Stimulated activated CD8-positive, alpha-beta memory T cell treated with anti-CD3 and anti-CD28 coated beads, Interleukin-4, amount 100 ng/mL, for 24 hours (primary cell): ENCODE measurements around the gene CCDC12.

Source experiments
- DNase-seq: peaks from one replicate; pipeline ENCODE4 v3.0.0-alpha.2; 2020; ENCODE audit warnings: low read depth

The CCDC12 gene

DNA sequence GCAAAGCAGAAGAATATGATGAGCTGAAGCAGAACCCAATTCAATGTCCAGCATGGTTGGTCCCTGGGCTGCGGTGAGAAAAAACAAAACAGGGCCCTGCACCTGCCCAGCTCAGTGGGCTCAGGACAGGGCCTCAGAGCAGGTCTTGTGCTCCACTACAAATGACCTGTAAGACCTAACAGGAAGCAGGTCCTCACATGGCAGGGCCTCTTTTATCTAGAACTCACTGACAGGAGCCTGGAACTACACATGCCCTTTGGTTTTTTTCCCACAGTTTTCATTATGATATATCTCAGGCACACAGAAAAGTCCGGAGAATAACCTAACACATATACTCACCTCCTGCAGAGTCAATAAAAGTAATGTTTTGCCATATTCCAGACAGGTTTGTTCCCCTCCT is 38.4 kb downstream of the CCDC12 start:
- no peak for DNase-seq

DNA sequence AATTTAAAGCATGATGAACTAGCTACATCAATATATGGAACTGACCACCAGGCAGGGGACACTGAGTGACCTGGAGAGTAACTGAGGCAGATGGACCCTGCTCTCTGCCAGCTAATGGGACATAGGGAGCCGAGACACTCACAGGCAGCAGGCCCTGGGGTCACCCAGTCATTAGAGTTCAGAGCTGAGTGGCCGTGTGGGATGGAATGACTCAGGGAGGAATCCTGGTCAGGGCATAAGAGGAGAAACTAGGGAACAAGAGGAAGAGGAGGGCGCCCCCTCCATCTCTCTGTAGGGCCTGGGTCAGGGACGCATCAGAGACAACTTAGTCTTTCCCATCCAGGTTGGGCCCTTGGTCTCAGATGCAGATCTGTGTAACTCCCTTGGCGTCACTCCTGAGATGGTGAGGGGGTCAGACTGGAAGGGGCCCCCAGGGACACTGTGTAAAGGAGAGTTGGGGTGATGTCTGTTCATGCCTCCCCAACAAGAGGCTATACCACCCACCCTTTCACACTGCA is 39.8 kb downstream of the CCDC12 start:
- no peak for DNase-seq

DNA sequence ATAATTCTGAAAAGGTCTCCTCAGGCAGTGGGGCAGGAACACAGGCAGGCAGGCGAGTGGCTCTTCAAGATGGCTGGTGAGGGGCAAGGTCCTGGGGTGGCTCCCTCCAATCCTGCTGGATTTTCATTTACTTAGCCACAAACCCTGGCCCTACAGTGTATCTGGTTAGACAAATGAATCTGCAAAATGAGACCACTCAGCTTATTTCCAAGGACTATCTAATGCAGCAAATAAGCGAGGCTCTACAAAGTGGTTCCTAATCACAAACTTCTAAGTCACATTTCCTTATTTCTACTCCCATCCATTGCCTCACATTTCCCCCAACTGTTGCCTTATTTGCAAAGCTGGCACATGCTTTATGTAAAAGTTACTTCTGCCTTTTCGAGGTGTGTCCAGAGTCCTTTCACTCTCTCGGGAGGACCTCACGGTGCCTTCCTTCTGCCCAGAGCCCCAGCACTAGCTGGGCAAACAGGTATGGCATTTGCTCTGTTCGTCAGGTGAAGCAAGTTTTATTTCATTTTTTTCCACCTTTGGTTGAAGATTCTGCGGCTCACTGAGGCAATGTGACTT is 40.5 kb downstream of the CCDC12 start:
- DNase-seq, result no peak

DNA sequence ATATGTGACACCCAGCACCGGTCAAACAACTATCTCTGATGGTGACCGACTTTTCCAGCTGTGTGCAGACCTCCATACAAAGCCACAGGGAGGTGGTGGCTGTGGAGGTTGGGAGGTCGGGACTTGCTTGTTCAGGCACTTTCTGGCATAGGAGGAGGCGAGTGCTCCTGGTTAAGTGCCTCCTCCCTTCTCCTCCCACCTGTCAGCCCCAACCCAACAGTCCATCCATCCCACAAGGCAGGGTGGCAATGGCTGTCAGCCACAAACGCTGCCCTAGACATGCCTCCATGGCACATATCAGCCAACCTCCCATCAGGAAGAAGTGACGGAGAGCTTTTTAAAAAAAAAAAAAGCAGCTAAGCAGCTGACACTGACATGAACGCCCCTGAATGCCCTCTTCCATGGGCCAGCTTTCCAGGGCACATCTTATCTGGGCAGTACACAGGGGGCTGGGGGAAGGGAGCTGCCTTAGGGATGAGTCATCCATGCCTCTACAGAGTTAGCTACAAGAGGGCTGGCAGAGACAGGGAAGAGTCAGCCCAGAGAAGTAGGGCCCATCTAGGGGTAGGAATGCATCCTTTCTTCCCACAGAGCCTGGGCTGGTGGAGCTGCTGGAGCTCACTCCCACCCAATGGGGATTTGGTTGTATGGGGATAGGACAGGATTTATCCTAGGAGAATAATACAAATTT is 41.2 kb downstream of the CCDC12 start:
- no peak for DNase-seq

DNA sequence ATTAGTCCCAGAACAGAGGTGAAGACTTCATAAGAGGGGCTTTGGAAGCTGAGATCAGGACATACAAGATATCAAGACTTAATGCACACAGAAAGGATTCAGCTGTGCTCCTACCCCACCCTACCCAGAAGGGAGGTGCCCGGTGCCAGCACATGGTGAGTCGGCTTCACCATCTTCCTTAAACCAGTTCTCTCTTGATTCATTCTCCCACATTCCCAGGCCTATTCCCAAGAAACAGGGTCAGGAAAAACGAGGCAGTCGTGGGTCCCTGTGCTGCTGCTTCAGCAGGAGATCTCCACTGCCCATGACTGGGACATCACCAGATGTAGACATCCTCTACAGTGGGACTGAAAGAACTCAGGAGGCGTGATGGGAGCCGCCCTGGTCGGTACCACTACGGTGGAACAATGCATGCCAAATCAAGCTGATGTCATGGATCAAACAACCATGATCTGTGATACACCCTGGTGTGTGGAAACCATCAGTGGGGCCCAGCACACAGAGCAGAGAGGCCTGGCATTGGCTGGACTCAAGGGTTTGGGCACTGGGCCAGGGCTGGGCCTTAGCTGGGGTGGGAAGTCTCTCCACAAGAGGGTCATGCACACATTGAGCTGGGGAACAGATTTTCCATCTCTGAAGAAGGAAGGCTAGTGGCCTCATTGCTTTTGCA is 41.9 kb downstream of the CCDC12 start:
- no peak for DNase-seq

DNA sequence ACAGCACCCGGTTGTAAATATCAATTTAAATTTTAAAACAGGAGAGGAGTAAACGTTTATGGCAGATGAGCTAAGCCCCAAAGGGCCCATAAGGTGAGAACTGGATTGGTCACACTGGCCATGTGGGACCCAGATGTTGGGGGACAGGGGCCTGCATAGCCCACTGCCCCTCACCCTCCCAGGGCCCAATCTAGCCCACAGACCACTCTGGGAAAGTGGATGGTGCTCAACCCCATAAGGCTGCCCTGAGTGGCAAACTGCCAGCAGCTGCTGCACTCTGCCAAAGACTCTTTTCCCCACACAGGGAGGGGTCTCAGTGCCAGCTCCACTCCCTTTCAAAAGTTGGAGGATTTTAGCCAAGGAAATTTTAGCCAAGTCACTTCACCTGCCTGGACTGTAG is 42.5 kb downstream of the CCDC12 start:
- no peak for DNase-seq

DNA sequence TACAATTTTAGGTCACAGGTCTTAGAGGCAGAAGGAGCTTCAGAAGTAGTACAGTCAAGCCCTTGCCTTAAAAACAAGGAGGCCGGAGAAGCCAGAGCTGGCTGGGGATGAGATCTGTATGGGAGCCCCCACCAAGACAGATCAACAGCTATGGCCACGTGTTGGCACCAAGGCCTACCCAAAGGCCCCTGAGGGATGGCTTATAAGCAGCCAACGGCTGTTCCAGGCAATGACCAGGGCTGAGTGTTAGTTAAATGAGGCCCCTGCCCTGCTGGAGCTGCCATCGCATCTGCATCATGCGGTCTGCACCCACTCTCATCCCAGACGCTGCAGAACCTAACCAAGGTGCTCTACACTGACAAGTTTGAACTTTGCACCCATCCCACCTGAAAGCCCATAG is 43.3 kb downstream of the CCDC12 start:
- DNase-seq, result no peak

DNA sequence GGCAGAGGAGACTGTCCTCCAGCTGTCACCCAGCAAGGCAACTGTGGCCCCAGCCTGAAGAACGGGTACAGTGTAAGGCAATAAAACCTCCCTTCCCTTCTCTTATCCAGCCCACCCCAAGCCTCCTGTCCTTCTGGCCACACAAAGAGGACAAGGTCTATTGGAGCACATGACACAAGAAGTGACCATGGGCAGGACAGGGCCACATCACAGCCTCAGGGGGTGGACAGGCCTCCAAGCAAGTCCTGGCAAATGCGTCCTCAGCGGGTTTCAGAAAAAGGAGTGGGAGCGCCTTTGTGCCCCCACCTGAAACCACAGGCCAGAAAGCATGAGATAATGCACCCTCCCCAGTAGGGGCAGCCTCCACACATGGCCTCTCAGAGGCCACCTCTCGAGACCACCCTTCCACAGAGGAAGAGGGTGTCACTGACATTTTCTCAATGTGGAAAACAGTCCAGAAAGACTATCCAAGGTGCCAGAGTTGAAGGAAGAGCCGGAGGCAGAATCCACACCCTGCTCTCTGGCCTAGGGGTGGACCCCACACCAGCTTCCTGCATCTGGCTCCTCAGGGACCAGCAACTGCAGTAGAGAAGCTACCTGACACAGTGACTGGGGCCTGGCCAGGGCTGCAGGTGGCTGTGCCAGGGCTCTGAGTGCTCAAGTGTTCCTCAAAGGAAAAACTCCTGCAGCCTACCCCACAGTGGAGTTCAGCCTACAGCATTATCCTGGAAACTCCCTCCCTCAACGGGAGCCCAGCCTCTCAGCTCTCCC is 43.9 kb downstream of the CCDC12 start:
- DNase-seq, result no peak

DNA sequence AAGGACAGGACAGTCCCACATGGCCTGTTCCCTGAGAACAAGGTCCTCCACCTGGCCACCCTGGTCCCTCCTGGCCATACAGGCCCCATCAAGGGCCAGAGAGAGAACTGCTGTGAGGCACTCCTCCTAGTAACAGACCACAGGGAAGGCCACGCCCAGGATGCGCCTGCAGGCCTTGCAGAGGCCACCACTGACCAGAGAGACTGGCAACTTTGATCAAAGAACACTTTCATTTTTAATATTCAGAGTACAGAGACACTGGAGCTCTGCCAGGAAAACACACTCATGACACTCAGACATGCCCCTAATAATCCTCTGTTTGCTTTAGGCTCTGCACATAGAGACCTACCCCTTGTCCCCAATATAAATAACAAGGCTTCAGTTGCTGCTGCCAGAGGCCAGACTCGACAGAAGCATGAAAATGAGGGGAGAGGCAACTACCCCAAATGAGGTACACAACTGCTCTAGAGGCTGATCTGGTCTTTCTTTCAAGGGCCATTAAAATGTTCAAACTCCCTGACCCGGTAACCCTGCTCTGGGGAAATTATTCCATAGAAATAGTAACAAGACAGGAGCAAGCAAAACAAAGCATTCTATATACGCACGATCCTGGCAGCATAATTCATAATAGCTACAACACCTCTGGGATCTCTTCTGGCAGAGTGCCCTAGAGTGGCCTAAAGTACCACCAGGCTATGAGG is 44.8 kb downstream of the CCDC12 start:
- DNase-seq, result no peak

DNA sequence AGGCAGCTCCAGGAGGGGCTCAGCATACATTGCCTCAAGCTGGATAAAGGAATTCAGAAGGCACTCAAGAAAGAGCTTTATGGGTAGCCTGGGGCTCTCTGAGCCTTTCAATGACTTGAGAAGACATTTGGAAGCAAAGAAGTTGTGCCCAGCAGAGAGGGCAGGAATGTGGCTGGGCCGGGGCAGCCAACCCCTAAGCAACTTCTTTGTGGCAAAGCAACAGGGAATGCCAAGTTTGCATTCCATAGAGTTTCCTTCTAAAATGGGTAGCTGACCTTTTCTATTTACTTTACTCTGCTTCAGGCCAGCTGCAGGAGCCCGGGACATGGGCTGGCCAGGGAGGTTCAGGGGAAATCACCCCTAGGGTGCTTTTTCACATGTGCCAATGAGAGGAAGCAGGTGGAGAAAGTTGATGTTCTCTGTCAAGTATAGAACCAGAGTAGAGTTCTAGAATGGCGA is 45.6 kb downstream of the CCDC12 start:
- DNase-seq, result no peak

DNA sequence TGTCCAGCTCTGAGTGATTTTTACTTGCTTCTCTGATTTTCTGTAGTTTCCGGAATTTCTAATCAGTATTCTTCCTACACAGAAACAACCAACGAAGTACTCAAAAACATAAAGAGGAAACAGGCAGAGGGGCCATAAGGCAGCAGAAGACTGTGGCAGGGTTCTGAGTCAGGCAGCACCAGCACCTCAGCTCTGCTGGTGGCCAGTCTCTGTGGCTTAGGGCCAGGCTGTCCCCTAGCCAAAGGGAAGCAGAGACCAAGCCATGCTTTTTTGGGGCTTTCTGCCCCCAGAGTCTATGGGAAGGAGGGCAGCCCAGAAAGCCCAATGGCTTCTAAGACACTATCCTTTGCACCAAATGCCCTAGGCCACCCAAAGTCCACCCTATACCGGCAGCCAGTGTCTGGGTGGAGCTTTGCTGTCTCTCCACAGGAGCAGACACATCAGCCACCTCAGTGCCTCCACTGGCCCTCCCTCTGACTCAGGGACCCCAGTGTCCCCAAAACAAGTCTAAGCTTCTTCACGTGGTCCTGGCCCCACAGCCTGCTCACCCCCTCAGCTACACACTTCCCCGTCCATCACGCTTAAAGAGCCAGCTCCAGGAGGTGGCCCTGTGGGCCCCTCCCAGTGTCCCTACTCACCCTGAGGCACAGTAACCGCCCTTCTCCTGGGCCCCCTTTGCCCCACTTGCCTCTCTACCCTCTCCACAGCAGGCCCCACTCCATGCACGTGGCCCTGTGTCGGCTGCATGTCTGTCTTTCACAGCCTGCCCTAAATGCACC is 46.2 kb downstream of the CCDC12 start:
- no peak for DNase-seq

DNA sequence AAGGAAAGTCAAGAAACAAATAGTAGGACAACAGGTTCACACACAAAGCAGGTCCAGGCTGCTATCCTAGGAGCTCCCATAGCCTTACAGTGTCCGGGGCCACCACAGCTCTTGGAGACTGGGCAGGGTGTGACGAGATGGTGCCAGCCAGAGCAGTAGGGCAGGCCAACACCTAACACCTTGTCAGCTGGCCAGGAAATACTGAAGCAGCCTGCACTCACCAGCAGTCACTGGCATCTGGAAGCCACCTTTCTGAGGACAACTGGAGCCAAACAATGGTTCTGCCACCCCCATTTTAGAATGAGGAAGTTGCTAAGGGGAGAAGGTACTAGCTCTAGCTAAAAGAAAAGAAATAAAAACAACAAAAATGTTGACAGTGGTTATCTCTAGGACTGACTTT is 47.2 kb downstream of the CCDC12 start:
- DNase-seq, result no peak

DNA sequence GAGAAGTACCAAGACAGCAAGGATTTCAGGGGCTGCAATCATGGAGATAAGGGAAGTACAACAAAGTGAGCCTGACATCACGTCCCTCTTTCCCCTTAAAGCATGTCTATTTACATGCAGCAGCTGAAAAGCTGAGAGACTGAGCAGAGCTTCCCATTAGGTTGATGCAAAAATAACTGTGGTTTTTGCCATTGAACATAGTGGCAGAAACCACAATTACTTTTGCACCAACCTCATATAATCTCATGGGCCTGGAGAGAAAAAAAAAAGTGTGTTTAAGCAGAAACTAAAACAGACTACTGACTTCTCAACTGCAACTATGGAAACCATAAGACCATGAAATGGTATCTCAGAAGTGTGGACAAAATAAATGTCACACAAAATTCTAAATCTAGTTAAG is 48.3 kb downstream of the CCDC12 start:
- DNase-seq, result no peak

DNA sequence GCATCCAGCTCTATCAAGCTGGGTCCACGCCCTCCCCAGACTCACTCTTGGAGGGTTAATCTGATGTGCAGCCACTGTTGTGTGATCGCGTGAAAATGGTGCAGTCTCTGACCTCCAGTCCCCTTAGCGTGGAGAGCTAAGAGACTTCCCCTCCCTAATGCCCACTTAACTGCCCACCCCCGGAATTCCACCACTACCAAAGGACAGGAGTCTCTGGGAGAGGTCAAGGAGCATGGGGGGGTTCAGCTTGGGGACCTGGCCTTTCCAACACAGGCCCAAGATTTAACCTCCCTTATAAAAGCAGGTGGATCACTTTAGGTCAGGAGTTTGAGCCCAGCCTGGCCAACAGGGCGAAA is 48.8 kb downstream of the CCDC12 start:
- no peak for DNase-seq

DNA sequence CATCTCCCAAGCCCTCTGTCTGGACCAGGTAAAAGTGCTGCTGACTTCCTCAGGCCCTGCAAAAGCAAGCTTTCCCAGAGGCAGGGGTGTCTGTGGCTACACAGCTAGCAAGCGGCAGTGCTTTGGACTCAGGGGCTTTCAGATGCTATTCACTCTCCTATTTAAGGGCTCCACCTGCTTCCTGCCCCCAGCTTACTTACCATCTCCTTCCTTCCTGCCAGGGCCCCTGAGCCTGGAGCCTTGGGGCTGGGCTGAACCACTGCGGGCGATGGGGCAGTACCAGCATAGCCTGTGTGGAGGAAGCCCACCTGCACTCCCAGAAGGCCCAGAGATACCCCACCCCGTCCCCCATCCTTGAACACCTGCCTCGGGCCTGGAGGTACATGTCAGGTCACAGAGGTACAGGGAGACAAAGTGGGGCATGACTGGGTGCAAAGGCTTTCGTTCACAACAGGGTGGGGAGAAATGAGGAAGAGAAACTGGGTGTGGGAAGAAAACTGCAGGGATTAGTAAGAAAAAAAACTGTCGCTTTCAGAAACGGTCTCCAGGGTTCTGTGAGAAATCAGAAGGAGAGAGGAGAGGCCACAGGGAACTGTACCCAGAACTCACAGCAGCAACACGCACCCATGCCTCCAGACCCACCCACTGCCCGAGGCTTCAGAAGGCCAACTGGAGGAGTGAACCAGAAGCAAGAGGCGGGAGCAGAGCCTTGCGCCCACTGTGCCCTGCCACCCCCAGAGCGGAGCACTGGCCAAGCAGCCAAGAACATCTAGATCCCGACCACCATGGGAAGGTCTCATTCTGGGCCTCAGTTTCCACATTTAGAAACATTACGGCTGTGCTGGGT is 49.5 kb downstream of the CCDC12 start:
- DNase-seq, result no peak

DNA sequence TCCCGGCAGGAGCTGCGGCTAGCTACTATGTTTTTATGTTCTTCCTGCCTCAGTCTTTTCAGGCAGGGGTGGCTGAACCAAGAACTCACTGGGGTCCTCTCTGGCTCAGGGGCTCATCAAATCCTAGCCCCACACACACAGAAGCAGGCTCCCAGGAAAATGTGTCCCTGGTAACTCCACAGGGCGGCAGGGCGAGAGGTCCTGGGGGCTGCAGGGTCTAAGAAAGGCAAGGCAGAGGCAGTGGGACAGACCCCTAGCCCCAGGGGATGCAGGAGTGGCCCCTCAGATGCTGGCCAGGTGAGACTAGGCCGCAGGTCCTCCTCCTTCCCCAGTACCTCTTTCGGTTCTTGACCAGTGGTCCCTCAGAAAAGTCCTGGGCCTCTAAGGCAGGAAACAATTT is 50.1 kb downstream of the CCDC12 start:
- no peak for DNase-seq

DNA sequence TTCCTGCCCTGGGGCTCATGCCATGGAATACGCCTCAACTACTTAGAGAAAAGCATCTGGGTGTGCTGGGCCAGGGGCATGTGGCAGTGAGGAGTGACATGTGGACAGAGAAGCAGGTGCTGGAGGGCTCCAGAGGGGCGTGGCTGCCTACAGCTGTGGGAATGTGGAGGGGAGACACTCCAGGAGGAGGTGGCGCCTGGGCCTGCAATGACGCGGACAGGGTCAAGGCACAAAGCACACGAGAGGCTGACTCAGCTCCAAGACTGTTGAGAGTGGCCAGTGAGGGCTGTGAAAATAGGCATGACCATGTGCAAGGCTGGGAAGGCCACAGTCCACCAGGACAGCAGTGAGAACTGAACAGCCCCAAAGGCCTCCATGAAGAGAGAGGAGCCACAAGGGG is 50.5 kb downstream of the CCDC12 start:
- no peak for DNase-seq

DNA sequence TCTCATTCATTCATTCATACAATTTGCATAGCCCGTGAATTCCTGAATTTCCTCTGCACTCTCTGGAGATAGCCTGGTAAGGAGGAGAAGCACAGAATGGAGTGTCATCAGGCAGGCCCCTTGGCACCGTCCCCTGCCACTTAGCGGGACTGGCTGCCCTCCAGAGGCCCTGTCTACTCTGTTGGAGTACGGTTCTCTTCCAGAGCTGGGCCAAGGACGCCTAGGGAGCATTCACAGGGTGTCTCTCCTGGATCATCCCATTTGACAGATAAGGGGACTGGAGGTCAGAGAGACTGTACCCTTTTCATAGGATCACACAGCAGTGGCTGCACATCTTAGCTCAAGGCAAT is 51.0 kb downstream of the CCDC12 start:
- DNase-seq, result no peak

DNA sequence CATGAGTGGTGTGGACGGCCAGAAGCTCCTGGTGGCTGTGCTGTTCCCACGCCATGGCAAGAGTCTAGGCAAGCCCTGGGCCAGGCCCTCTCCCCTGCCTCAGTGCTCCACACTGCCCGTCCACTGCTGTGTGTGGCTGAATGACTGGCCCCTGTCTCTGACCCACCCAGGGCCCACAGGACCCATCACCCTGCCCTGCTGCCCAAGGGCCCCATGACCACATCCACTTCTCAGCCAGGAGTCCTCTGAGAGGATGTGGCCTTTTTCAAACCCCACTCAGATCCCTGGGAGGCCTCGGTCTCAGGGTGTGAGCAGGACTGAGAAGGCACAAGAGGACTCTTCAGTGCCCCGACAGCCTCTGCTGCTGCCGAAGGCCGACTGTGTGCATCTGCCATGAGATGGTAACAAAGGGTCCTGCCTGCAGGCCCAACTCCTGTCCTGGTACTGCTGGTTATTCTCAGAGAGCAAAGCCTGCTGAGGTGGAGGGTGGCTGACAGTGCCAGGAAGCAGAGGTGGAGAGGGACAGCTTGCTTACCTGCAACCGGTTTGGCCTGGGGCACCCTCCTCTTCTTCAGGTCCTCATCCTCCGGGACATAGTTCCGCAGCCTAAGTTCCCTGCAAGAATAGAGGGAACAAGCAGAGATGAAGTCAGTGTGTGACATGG is 51.5 kb downstream of the CCDC12 start:
- no peak for DNase-seq
